Duodenal mucosa (tissue), 2 donors: ENCODE results near the gene NELFA.
A peak's percentile ranks its signal among the peaks of the same experiment; 100 is the strongest.
"Not testable (repeated sequence)": the region's sequence is repeated elsewhere in the genome, so short reads cannot be mapped to it uniquely, and the experiment has no call there.

Experiments
- H3K27ac ChIP-seq: one replicate; pipeline ENCODE4 v1.7.0; 2013; ENCODE audit warnings: low read depth, low read length
- H3K27me3 ChIP-seq, 2 donors: one replicate each; pipeline ENCODE4 v1.7.0; 2013; ENCODE audit warnings: low read length in 2 of 2, control low read depth in 1 of 2; ENCODE audit not compliant: insufficient read depth in 2 of 2, control insufficient read depth in 1 of 2
- H3K36me3 ChIP-seq, 2 donors: one replicate each; pipeline ENCODE4 v1.7.0; 2013; ENCODE audit warnings: low read length in 2 of 2, control low read depth in 1 of 2; ENCODE audit not compliant: insufficient read depth in 2 of 2, control insufficient read depth in 1 of 2
- H3K4me1 ChIP-seq, 2 donors: one replicate each; pipeline ENCODE4 v1.7.0; 2013; ENCODE audit warnings: low read length in 2 of 2, control low read depth in 1 of 2; ENCODE audit not compliant: insufficient read depth in 2 of 2, control insufficient read depth in 1 of 2
- H3K4me3 ChIP-seq, 2 donors: one replicate each; pipeline ENCODE4 v1.7.0; 2013; ENCODE audit warnings: low read length in 2 of 2, low read depth in 1 of 2
- H3K9ac ChIP-seq, 2 donors: one replicate each; pipeline ENCODE4 v1.7.0; 2013; ENCODE audit warnings: low read length in 2 of 2, low read depth in 1 of 2
- H3K9me3 ChIP-seq, 2 donors: one replicate each; pipeline ENCODE4 v1.7.0; 2013; ENCODE audit warnings: low read length in 2 of 2, control low read depth in 1 of 2; ENCODE audit not compliant: control insufficient read depth in 1 of 2

NELFA gene

GRCh38 chr4:2009651-2010233 lies 968 bp upstream of the NELFA start:
- Histone ChIP-seq H3K4me1 (peaks cover 9 to 10% of the 10 kb centered on the region in 2 donors), H3K9me3 (no peaks in the 10 kb centered on the region), H3K36me3 (peaks cover 0 to 9% of the 10 kb centered on the region in 2 donors), H3K27ac (peak overlapping the region; percentile 99), H3K27me3 (no peaks in the 10 kb centered on the region), H3K9ac (peak overlapping the region; percentile 80 to 99), H3K4me3 (peak overlapping the region; percentile 96 to 100)

- Histone ChIP-seq H3K4me3 (peak overlapping the region; percentile 96 to 100), H3K27me3 (no peaks in the 10 kb centered on the region), H3K36me3 (peaks cover 4 to 9% of the 10 kb centered on the region in 2 donors), H3K9me3 (no peaks in the 10 kb centered on the region), H3K4me1 (peaks cover 9 to 10% of the 10 kb centered on the region in 2 donors), H3K9ac (peak overlapping the region; percentile 80 to 99), H3K27ac (peak overlapping the region; percentile 99)
Measured at GRCh38 chr4:2008671-2008920, 178 bp downstream of the NELFA start.

GRCh38 chr4:2007804-2008670 lies 737 bp downstream of the NELFA start:
- H3K9ac ChIP-seq = peak overlapping the region; percentile 80 to 99

GRCh38 chr4:2006956-2007653 lies 1.7 kb downstream of the NELFA start:
- Histone ChIP-seq H3K9ac (peak overlapping the region in 1 of 2 donors; percentile 80), H3K9me3 (no peaks in the 10 kb centered on the region), H3K4me3 (peak overlapping the region; percentile 96 to 100), H3K36me3 (peaks cover 4 to 9% of the 10 kb centered on the region in 2 donors), H3K27me3 (no peaks in the 10 kb centered on the region), H3K4me1 (peaks cover 9 to 10% of the 10 kb centered on the region in 2 donors), H3K27ac (no peak overlapping the region)

More at GRCh38 chr4:2007804-2008670, 737 bp downstream of the NELFA start:
- peaks cover 4 to 9% of the 10 kb centered on the region in 2 donors for H3K36me3 ChIP-seq
- no peaks in the 10 kb centered on the region for H3K9me3 ChIP-seq
- no peaks in the 10 kb centered on the region for H3K27me3 ChIP-seq
- H3K27ac ChIP-seq = no peak overlapping the region
- peaks cover 9 to 10% of the 10 kb centered on the region in 2 donors for H3K4me1 ChIP-seq
- H3K4me3 ChIP-seq = peak overlapping the region; percentile 96 to 100

GRCh38 chr4:2006367-2006766 lies 2.4 kb downstream of the NELFA start:
- no peak overlapping the region for H3K27ac ChIP-seq
- peaks cover 9 to 10% of the 10 kb centered on the region in 2 donors for H3K4me1 ChIP-seq
- H3K4me3 ChIP-seq = no peak overlapping the region
- no peaks in the 10 kb centered on the region for H3K9me3 ChIP-seq
- no peaks in the 10 kb centered on the region for H3K27me3 ChIP-seq
- peaks cover 4 to 9% of the 10 kb centered on the region in 2 donors for H3K36me3 ChIP-seq
- H3K9ac ChIP-seq = no peak overlapping the region

GRCh38 chr4:2003361-2003760 lies 5.4 kb downstream of the NELFA start:
- H3K27me3 ChIP-seq, H3K4me3 ChIP-seq, H3K9me3 ChIP-seq, H3K36me3 ChIP-seq, H3K27ac ChIP-seq, H3K9ac ChIP-seq: not testable (repeated sequence)
- H3K4me1 ChIP-seq = peaks cover 9 to 10% of the 10 kb centered on the region in 2 donors

- H3K4me3 ChIP-seq, H3K9me3 ChIP-seq, H3K4me1 ChIP-seq, H3K27ac ChIP-seq, H3K9ac ChIP-seq, H3K36me3 ChIP-seq, H3K27me3 ChIP-seq: not testable (repeated sequence)
Measured at GRCh38 chr4:1999308-1999707, 9.5 kb downstream of the NELFA start.

- Histone ChIP-seq H3K27ac (no peak overlapping the region), H3K36me3 (peaks cover 0 to 6% of the 10 kb centered on the region in 2 donors), H3K4me1 (peaks cover 7% of the 10 kb centered on the region in 2 donors), H3K27me3 (no peaks in the 10 kb centered on the region), H3K9me3 (peaks cover 0 to 8% of the 10 kb centered on the region in 2 donors), H3K9ac (no peak overlapping the region), H3K4me3 (no peak overlapping the region)
Measured at GRCh38 chr4:1998296-1998695, 10.5 kb downstream of the NELFA start.

- Histone ChIP-seq H3K9me3 (peaks cover 0 to 8% of the 10 kb centered on the region in 2 donors), H3K9ac (no peak overlapping the region), H3K27ac (no peak overlapping the region), H3K4me1 (peaks cover 7% of the 10 kb centered on the region in 2 donors), H3K36me3 (peaks cover 0 to 6% of the 10 kb centered on the region in 2 donors), H3K4me3 (no peak overlapping the region), H3K27me3 (no peaks in the 10 kb centered on the region)
Measured at GRCh38 chr4:1997712-1998111, 11.1 kb downstream of the NELFA start.
